Activated CD4-positive, alpha-beta T cell treated with anti-CD3 and anti-CD28 coated beads for 24 hours (primary cell): ENCODE data around the gene FSCN2.

Experiments
- DNase-seq, 2 donors: peaks; one replicate each; pipeline ENCODE4 v3.0.0-alpha.2; 2020; ENCODE audit warnings: low read depth in 2 of 2

FSCN2 gene

GRCh38 chr17:81513372-81513752, 14.8 kb upstream of the FSCN2 start:
- DNase-seq, result no peak

- DNase-seq, result no peak
Observed at GRCh38 chr17:81513753-81514488, 14.3 kb upstream of the FSCN2 start.

GRCh38 chr17:81514489-81514738, 13.8 kb upstream of the FSCN2 start:
- no peak for DNase-seq

- DNase-seq, result no peak
Observed at GRCh38 chr17:81514739-81515529, 13.2 kb upstream of the FSCN2 start.

GRCh38 chr17:81515530-81516041, 12.6 kb upstream of the FSCN2 start:
- DNase-seq, result no peak

- no peak for DNase-seq
Observed at GRCh38 chr17:81516439-81516838, 11.7 kb upstream of the FSCN2 start.

GRCh38 chr17:81517009-81517338, 11.2 kb upstream of the FSCN2 start:
- no peak for DNase-seq

- no peak for DNase-seq
Observed at GRCh38 chr17:81517339-81518112, 10.7 kb upstream of the FSCN2 start.

GRCh38 chr17:81518113-81518784, 9.9 kb upstream of the FSCN2 start:
- DNase-seq, result no peak

GRCh38 chr17:81518785-81519283, 9.3 kb upstream of the FSCN2 start:
- no peak for DNase-seq

- DNase-seq, result no peak
Observed at GRCh38 chr17:81519284-81520020, 8.7 kb upstream of the FSCN2 start.

- no peak for DNase-seq
Observed at GRCh38 chr17:81520021-81520901, 7.9 kb upstream of the FSCN2 start.

GRCh38 chr17:81522491-81523401, 5.4 kb upstream of the FSCN2 start:
- DNase-seq, result no peak

- DNase-seq, result no peak
Observed at GRCh38 chr17:81523402-81524038, 4.7 kb upstream of the FSCN2 start.

GRCh38 chr17:81524039-81524864, 3.9 kb upstream of the FSCN2 start:
- no peak for DNase-seq

GRCh38 chr17:81524865-81525159, 3.4 kb upstream of the FSCN2 start:
- no peak for DNase-seq

GRCh38 chr17:81526662-81527571, 1.3 kb upstream of the FSCN2 start:
- no peak for DNase-seq
